Spleen (tissue), 7 donors: ENCODE data around the gene SETDB2.

Experiments
- CTCF ChIP-seq, 11 experiments: fragments of 200-600 bp in 7 of 11; fragments of 450-650 bp in 4 of 11; sonication (generic) in 4 of 11; IDR thresholded peaks in 8 of 11; conservative IDR thresholded peaks in 3 of 11; 1 replicate in 7 of 11; 2 replicates in 4 of 11; pipeline versions ENCODE4 v1.4.0 to v1.8.0; 2016 to 2021; ENCODE audit warnings: antibody characterized with exemption in 11 of 11, inconsistent platforms in 4 of 11, mild to moderate bottlenecking in 1 of 11
- POLR2A ChIP-seq, 3 donors: fragments of 450-650 bp; IDR thresholded peaks; one replicate each; pipeline ENCODE4 v1.5.1; 2017; ENCODE audit warnings: antibody characterized with exemption in 3 of 3, mild to moderate bottlenecking in 1 of 3
- POLR2AphosphoS5 ChIP-seq, 3 donors: sonication (generic); formaldehyde crosslinking; IDR thresholded peaks; one replicate each; pipeline ENCODE4 v1.5.1; 2017; ENCODE audit warnings: antibody characterized with exemption in 3 of 3
- donor health status: DM: no; HTN: no; CAD: no; lungs with moderate emphysema.
- donor health status: DM: no; HTN: no; CAD: no.
- donor health status: DM: no; HTN: no; CAD: no.

DNA sequence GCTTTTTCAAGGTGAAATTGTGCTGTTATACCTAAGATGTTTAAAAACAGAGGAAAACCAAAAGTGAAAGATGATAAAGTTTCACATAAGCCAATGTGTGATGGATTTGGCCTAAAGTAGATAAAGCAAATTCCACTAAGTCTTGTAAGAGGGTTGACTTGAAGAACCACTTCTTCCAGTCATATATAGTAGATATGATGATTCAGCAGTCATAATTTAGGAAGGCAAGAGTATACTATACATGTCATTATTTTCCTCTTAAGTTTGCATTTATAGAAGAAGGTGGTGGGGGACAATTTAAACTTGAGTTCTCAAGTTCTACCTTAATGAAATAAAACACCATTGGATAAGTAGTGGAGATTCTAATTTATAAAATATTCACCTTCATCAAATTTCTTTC lies 88.9 kb downstream of the SETDB2 start:
- TF ChIP-seq CTCF (IDR thresholded peaks at IDR 0.05 in 8 of 11, conservative IDR thresholded peaks at IDR 0.05 in 3 of 11) (no peak), POLR2AphosphoS5 (IDR thresholded peaks at IDR 0.05) (no peak), POLR2A (IDR thresholded peaks at IDR 0.05) (no peak)
